WTC11 (cell line): ENCODE measurements around the gene EIF5.

Source experiments
- TF ChIP-seq, protein P1 (sequence below): fragments of 200-600 bp; IDR thresholded peaks from 2 replicates; pipeline ENCODE4 v1.8.0; 2022; ENCODE audit warnings: antibody characterized with exemption
- TF ChIP-seq, protein P2 (sequence below): sonication (generic); formaldehyde crosslinking; IDR thresholded peaks from 2 replicates; pipeline ENCODE4 v1.8.0; 2023; ENCODE audit warnings: mild to moderate bottlenecking, missing genetic modification reagents
- TF ChIP-seq, protein P3 (sequence below): sonication (generic); formaldehyde crosslinking; IDR thresholded peaks from 2 replicates; pipeline ENCODE4 v1.8.1; 2023; ENCODE audit warnings: mild to moderate bottlenecking, missing genetic modification reagents, borderline replicate concordance

- TF ChIP-seq, protein P1, sequence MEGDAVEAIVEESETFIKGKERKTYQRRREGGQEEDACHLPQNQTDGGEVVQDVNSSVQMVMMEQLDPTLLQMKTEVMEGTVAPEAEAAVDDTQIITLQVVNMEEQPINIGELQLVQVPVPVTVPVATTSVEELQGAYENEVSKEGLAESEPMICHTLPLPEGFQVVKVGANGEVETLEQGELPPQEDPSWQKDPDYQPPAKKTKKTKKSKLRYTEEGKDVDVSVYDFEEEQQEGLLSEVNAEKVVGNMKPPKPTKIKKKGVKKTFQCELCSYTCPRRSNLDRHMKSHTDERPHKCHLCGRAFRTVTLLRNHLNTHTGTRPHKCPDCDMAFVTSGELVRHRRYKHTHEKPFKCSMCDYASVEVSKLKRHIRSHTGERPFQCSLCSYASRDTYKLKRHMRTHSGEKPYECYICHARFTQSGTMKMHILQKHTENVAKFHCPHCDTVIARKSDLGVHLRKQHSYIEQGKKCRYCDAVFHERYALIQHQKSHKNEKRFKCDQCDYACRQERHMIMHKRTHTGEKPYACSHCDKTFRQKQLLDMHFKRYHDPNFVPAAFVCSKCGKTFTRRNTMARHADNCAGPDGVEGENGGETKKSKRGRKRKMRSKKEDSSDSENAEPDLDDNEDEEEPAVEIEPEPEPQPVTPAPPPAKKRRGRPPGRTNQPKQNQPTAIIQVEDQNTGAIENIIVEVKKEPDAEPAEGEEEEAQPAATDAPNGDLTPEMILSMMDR, result no peak
- TF ChIP-seq, protein P2, sequence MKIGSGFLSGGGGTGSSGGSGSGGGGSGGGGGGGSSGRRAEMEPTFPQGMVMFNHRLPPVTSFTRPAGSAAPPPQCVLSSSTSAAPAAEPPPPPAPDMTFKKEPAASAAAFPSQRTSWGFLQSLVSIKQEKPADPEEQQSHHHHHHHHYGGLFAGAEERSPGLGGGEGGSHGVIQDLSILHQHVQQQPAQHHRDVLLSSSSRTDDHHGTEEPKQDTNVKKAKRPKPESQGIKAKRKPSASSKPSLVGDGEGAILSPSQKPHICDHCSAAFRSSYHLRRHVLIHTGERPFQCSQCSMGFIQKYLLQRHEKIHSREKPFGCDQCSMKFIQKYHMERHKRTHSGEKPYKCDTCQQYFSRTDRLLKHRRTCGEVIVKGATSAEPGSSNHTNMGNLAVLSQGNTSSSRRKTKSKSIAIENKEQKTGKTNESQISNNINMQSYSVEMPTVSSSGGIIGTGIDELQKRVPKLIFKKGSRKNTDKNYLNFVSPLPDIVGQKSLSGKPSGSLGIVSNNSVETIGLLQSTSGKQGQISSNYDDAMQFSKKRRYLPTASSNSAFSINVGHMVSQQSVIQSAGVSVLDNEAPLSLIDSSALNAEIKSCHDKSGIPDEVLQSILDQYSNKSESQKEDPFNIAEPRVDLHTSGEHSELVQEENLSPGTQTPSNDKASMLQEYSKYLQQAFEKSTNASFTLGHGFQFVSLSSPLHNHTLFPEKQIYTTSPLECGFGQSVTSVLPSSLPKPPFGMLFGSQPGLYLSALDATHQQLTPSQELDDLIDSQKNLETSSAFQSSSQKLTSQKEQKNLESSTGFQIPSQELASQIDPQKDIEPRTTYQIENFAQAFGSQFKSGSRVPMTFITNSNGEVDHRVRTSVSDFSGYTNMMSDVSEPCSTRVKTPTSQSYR (CRISPR knock-in tag), result no peak
- TF ChIP-seq, protein P3, sequence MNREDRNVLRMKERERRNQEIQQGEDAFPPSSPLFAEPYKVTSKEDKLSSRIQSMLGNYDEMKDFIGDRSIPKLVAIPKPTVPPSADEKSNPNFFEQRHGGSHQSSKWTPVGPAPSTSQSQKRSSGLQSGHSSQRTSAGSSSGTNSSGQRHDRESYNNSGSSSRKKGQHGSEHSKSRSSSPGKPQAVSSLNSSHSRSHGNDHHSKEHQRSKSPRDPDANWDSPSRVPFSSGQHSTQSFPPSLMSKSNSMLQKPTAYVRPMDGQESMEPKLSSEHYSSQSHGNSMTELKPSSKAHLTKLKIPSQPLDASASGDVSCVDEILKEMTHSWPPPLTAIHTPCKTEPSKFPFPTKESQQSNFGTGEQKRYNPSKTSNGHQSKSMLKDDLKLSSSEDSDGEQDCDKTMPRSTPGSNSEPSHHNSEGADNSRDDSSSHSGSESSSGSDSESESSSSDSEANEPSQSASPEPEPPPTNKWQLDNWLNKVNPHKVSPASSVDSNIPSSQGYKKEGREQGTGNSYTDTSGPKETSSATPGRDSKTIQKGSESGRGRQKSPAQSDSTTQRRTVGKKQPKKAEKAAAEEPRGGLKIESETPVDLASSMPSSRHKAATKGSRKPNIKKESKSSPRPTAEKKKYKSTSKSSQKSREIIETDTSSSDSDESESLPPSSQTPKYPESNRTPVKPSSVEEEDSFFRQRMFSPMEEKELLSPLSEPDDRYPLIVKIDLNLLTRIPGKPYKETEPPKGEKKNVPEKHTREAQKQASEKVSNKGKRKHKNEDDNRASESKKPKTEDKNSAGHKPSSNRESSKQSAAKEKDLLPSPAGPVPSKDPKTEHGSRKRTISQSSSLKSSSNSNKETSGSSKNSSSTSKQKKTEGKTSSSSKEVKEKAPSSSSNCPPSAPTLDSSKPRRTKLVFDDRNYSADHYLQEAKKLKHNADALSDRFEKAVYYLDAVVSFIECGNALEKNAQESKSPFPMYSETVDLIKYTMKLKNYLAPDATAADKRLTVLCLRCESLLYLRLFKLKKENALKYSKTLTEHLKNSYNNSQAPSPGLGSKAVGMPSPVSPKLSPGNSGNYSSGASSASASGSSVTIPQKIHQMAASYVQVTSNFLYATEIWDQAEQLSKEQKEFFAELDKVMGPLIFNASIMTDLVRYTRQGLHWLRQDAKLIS (CRISPR knock-in tag), result no peak
These were observed 21.9 kb upstream of the EIF5 start for GRCh38 chr14:103312006-103312635.
